H1 (cell line): ENCODE measurements around the gene PIP4K2C.
"Not testable (repeated sequence)": the region's sequence is repeated elsewhere in the genome, so short reads cannot be mapped to it uniquely, and the experiment has no call there.

ENCODE experiments used
- EZH2 ChIP-seq: fragments of 200-600 bp; sonication (generic); IDR thresholded peaks from 2 replicates; pipeline ENCODE4 v1.7.1; 2012; ENCODE audit warnings: low read depth, mild to moderate bottlenecking, moderate library complexity, low read length, inconsistent platforms; ENCODE audit not compliant: severe bottlenecking
- PHF8 ChIP-seq: fragments of 200-600 bp; sonication (generic); conservative IDR thresholded peaks from 2 replicates; pipeline ENCODE4 v1.7.1; 2012; ENCODE audit warnings: low read depth, mild to moderate bottlenecking, inconsistent platforms, low read length, moderate library complexity
- POLR2A ChIP-seq, 2 experiments: IDR thresholded peaks; 1 replicate in 1 of 2; 2 replicates in 1 of 2; pipeline ENCODE4 v1.6.1; 2011; ENCODE audit warnings: low read depth in 2 of 2, low read length in 2 of 2, mild to moderate bottlenecking in 2 of 2; ENCODE audit errors: control extremely low read depth in 1 of 2
- POLR2AphosphoS5 ChIP-seq: IDR thresholded peaks from 2 replicates; pipeline ENCODE4 v1.6.1; 2011; ENCODE audit warnings: low read depth, low read length
- USF2 ChIP-seq: IDR thresholded peaks from 2 replicates; pipeline ENCODE4 v1.6.1; 2011; ENCODE audit warnings: low read length, improper control_type of control experiment

GRCh38 chr12:57588951-57589610 is 1.9 kb upstream of the PIP4K2C start:
- TF ChIP-seq EZH2; USF2; PHF8; POLR2A (IDR thresholded peaks at IDR 0.05; ENCODE audit: control extremely low read depth in 1 of 2, low read depth in 2 of 2, low read length in 2 of 2); POLR2AphosphoS5: not testable (repeated sequence)
